ENCODE measurements around the gene GOLGA6C. TPM values are rescaled to one million over a fixed set of nuclear protein-coding genes. Genes with fewer than 3 reads are reported as not detected.

The GOLGA6C gene
- total RNA-seq, 1 experiment from 2014 or later, result not detected

- Histone ChIP-seq H3K4me3 (replicated peaks in 1 of 2; ENCODE audit: low read depth in 1 of 2, low read length in 2 of 2) (no peak overlapping the region), H3K36me3 (ENCODE audit: control insufficient read depth in 1 of 2, insufficient read depth in 2 of 2, low read length in 2 of 2) (no peaks in the 10 kb centered on the region), H3K4me2 (ENCODE audit: low read length) (no peak overlapping the region), H3K9ac (ENCODE audit: low read length) (no peak overlapping the region), H3K27me3 (ENCODE audit: insufficient read depth, low read length) (no peaks in the 10 kb centered on the region), H3K79me2 (ENCODE audit: insufficient read depth, low read length) (no peaks in the 10 kb centered on the region), H4K20me1 (ENCODE audit: insufficient read depth) (no peaks in the 10 kb centered on the region), H3K9me2 (ENCODE audit: insufficient read depth) (no peaks in the 10 kb centered on the region), H3K9me3 (ENCODE audit: control insufficient read depth in 1 of 2, insufficient read depth in 1 of 2, low read depth in 1 of 2, low read length in 2 of 2) (no peaks in the 10 kb centered on the region), H3K27ac (ENCODE audit: low read depth, low read length) (no peak overlapping the region), H3K4me1 (ENCODE audit: control insufficient read depth in 1 of 2, insufficient read depth in 2 of 2, low read length in 2 of 2) (no peaks in the 10 kb centered on the region), H2AFZ (ENCODE audit: low read depth, low read length, poor library complexity, severe bottlenecking) (no peak overlapping the region)
- POLR2A ChIA-PET, result no interaction called here
- RAD21 ChIA-PET (ENCODE audit: low non-redundant PET in 1 of 2, low total read pairs in 2 of 2, uncharacterized antibody in 2 of 2, unreplicated experiment in 2 of 2), result no interaction called here
- ATAC-seq, result no peak
- no peak for TF ChIP-seq CBX3 (IDR thresholded peaks at IDR 0.05; ENCODE audit: low read depth)
- no peak for TF ChIP-seq POLR2A (IDR thresholded peaks at IDR 0.05; ENCODE audit: borderline replicate concordance, extremely low read depth, insufficient read depth, insufficient read length)
- no peak for TF ChIP-seq JUND (IDR thresholded peaks at IDR 0.05)
- TF ChIP-seq, protein P1, sequence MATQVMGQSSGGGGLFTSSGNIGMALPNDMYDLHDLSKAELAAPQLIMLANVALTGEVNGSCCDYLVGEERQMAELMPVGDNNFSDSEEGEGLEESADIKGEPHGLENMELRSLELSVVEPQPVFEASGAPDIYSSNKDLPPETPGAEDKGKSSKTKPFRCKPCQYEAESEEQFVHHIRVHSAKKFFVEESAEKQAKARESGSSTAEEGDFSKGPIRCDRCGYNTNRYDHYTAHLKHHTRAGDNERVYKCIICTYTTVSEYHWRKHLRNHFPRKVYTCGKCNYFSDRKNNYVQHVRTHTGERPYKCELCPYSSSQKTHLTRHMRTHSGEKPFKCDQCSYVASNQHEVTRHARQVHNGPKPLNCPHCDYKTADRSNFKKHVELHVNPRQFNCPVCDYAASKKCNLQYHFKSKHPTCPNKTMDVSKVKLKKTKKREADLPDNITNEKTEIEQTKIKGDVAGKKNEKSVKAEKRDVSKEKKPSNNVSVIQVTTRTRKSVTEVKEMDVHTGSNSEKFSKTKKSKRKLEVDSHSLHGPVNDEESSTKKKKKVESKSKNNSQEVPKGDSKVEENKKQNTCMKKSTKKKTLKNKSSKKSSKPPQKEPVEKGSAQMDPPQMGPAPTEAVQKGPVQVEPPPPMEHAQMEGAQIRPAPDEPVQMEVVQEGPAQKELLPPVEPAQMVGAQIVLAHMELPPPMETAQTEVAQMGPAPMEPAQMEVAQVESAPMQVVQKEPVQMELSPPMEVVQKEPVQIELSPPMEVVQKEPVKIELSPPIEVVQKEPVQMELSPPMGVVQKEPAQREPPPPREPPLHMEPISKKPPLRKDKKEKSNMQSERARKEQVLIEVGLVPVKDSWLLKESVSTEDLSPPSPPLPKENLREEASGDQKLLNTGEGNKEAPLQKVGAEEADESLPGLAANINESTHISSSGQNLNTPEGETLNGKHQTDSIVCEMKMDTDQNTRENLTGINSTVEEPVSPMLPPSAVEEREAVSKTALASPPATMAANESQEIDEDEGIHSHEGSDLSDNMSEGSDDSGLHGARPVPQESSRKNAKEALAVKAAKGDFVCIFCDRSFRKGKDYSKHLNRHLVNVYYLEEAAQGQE (IDR thresholded peaks at IDR 0.05; ENCODE audit: low read depth), result no peak
- TF ChIP-seq, protein P2, sequence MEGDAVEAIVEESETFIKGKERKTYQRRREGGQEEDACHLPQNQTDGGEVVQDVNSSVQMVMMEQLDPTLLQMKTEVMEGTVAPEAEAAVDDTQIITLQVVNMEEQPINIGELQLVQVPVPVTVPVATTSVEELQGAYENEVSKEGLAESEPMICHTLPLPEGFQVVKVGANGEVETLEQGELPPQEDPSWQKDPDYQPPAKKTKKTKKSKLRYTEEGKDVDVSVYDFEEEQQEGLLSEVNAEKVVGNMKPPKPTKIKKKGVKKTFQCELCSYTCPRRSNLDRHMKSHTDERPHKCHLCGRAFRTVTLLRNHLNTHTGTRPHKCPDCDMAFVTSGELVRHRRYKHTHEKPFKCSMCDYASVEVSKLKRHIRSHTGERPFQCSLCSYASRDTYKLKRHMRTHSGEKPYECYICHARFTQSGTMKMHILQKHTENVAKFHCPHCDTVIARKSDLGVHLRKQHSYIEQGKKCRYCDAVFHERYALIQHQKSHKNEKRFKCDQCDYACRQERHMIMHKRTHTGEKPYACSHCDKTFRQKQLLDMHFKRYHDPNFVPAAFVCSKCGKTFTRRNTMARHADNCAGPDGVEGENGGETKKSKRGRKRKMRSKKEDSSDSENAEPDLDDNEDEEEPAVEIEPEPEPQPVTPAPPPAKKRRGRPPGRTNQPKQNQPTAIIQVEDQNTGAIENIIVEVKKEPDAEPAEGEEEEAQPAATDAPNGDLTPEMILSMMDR (IDR thresholded peaks at IDR 0.05 in 2 of 3, conservative IDR thresholded peaks at IDR 0.05 in 1 of 3; ENCODE audit: borderline replicate concordance in 1 of 3, insufficient read depth in 1 of 3, low read depth in 2 of 3, low read length in 2 of 3), result no peak
- no peak for TF ChIP-seq EZH2 (IDR thresholded peaks at IDR 0.05)
- TF ChIP-seq POLR2AphosphoS5 (IDR thresholded peaks at IDR 0.05; ENCODE audit: low read depth, low read length), result no peak
- no peak for TF ChIP-seq EGR1 (IDR thresholded peaks at IDR 0.05; ENCODE audit: low read depth)
- TF ChIP-seq ATF3 (IDR thresholded peaks at IDR 0.05), result no peak
- no TSS peak for BruUV-seq (replicated peaks)
- CTCF ChIA-PET, result no interaction called here
- intact Hi-C loops (cut with micrococcal nuclease), result no loop called here
- no peak for DNase-seq (ENCODE audit: low read depth, low spot score)
These were observed 34.4 kb upstream of the GOLGA6C start for GRCh38 chr15:75223688-75224087.
